GM19035 (cell line): ENCODE measurements around the gene MARK4.
"Not testable (repeated sequence)": the region's sequence is repeated elsewhere in the genome, so short reads cannot be mapped to it uniquely, and the experiment has no call there.

Experiments used
- ATAC-seq: cut with Tn5 transposase; IDR thresholded peaks from one replicate; pipeline ENCODE4 v1.9.1; 2021; ENCODE audit not compliant: unreplicated experiment

The MARK4 gene

GRCh38 chr19:45250832-45251451, at the start of gene MARK4:
Gene MARK4 (plus strand): TSS chr19:45251271. CDS start chr19:45251589, 318 bp downstream.
- ATAC-seq = no peak

DNA sequence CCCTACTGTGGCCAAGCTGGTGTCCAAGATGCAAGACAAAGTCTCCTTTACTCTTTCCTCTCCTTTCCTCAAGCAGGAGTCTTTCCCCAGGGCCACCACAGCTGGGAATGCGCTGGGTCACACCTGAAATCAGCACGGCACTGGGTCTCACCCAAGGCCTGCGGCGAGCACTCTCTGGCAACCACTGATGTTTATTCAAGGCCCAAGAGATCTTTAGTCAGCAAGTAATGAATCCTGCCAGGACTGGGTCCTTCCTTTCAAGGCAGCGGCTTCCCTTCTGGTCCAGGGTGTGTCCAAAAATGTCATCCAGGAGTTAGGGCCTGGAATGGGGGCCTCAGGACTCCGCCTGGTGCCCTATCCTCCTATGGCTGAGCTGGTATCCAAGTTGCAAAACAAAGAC, 48.4 kb upstream of the MARK4 start:
- no peak for ATAC-seq

DNA sequence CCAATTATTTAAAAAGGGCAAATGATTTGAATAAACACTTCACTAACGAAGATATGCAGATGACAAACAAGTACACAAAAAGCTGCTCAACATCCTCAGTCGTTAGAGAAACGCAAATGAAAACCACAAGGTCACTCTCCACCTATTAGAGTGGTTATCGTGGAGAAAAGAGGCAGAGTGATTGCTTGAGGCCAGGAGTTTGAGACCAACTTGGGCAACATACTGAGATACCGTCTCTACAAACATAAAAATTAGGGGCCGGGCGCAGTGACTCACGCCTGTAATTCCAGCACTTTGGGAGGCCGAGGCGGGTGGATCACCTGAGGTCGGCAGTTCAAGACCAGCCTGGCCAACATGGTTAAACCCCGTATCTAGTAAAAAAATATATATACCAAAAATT, 45.3 kb upstream of the MARK4 start:
- ATAC-seq = no peak

DNA sequence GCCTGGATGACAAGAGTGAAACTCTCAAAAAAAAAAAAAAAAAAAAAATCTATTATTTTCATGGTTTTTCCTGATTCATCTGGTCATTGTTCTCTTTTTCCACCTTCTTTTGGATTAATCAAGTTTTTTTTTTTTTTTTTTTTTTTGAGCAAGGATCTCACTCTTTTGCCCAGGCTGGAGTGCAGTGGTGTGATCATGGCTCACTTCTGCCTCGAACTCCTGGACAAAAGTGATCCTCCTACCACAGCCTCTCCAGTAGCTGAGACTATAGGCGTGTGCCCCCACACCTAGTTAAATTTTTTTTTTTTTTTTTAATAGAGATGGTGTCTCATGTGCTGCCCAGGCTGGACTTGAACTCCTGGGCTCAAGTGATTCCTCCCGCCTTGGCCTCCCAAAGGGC, 44.7 kb upstream of the MARK4 start:
- ATAC-seq = no peak

GRCh38 chr19:45211751-45212381, 39.2 kb upstream of the MARK4 start:
- no peak for ATAC-seq

GRCh38 chr19:45213031-45213430, 38.0 kb upstream of the MARK4 start:
- ATAC-seq = no peak

- no peak for ATAC-seq
Observed at GRCh38 chr19:45215391-45216191, 35.5 kb upstream of the MARK4 start.

DNA sequence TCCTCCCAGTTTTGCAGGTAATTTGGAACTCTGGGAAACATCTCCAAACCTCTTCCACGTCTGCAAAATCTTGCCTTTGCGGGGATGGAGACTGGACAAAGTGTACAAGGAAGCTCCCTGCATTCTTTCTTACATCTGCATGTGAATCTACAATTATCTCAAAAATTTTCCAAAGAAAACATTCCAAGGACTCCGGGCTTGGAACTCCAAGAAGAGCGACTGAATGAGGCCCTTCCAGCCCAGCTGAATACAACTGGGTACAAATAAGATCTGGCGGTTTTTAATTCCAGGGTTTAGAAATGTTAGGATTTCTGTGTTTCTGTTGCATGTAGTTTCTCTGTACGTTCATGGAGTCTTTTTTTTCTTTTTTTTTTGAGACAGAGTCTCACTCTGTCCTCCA, 34.4 kb upstream of the MARK4 start:
- ATAC-seq = no peak

- no peak for ATAC-seq
Observed at GRCh38 chr19:45217193-45217956, 33.7 kb upstream of the MARK4 start.

DNA sequence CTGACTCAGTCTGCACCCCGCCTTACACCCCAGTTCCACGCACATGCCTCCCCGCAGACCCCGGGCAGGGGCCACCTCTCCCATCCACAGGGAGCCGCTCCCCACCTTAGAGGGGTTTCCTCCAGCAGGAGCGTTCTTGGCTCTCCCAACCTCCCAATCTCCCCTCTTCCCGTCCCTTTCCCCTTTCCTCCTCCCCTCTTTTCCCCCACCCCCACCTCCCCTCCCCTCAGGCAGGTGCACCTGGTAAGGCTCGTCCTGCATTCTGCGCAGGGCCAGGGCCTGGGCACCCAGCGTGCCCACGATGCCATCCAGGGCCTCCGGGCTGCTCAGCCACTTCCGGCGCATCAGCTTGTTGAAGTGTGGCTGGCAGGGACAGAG, 33.1 kb upstream of the MARK4 start:
- no peak for ATAC-seq

DNA sequence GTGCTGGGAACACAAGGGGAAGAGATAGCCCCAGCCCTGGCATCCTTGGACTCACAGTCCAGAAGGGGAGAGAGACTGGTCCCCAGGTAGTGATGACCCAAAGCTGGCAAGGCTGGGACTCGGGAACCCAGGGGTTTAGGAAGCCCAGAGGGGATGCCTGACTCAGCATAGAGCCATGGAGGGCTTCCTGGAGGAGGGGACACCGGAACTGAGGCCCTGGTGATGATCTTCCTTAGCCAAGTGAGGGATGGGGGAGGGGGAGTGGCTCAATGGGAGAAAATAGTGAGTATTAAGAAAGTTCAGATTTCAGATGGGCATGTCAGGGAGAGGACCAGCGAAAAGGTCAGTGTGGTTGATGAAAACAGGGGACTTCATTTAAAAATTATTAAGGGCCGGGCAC, 32.6 kb upstream of the MARK4 start:
- ATAC-seq = no peak

- no peak for ATAC-seq
Observed at GRCh38 chr19:45218911-45219743, 31.9 kb upstream of the MARK4 start.

- no peak for ATAC-seq
Observed at GRCh38 chr19:45222724-45223123, 28.3 kb upstream of the MARK4 start.

- no peak for ATAC-seq
Observed at GRCh38 chr19:45223879-45224278, 27.2 kb upstream of the MARK4 start.

- no peak for ATAC-seq
Observed at GRCh38 chr19:45224645-45225044, 26.4 kb upstream of the MARK4 start.

DNA sequence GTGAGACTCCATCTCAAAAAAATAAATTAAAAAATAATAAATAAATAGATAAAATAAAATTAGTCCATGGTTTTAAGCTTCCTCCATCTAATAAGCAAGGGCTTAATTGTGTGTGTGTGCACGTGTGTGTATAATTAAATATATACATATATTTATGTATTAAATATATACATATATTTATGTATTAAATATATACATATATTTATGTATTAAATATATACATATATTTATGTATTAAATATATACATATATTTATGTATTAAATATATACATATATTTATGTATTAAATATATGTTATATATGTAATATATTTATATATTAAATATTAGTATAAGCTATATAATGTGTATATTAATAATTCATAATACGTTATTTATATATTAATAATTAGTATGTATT, 22.0 kb upstream of the MARK4 start:
- ATAC-seq = not testable (repeated sequence)

GRCh38 chr19:45231891-45232290, 19.2 kb upstream of the MARK4 start:
- no peak for ATAC-seq

- ATAC-seq = no peak
Observed at GRCh38 chr19:45234089-45234869, 16.8 kb upstream of the MARK4 start.

DNA sequence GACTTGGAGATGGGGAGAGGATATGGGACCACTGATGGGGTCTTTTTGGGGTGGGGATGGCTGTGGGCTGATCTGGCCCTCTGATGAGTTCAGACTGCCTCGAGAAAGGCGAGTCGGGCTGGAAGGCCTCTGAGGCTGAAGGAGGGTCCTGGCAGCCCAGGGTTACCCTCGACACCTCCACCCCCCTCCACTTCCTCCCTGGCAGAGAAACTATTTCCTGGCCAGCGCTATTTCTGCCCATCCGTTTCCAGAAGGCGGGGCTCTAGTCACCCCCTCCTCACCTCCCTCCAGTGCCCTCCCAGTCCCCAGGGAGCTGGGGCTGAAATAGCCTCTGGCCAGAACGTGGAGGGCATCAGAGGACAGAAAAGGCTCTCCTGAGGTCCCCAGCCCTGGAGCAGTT, 15.6 kb upstream of the MARK4 start:
- ATAC-seq = no peak

GRCh38 chr19:45238556-45238955, 12.5 kb upstream of the MARK4 start:
- no peak for ATAC-seq
